AG04449 (cell line): ENCODE data around the gene GJB2.

ENCODE experiments used
- CTCF ChIA-PET: fragments of 350-600 bp; formaldehyde crosslinking; extraction: SDS; loops from one replicate; lab custom pipeline; 2021; ENCODE audit warnings: antibody characterized with exemption; lab: Yijun Ruan, JAX
- POLR2A ChIA-PET: fragments of 400-600, 350-600 bp; formaldehyde crosslinking; extraction: SDS; loops from one replicate; lab custom pipeline; 2020; ENCODE audit warnings: antibody characterized with exemption, inconsistent platforms; lab: Yijun Ruan, JAX
- DNase-seq: peaks from one replicate; pipeline ENCODE4 v3.0.0-alpha.2; 2010; ENCODE audit warnings: low read depth, low spot score
- H3K4me3 ChIP-seq: 2 replicates; pipeline ENCODE4 v1.5.1; 2011; ENCODE audit warnings: low read depth, mild to moderate bottlenecking, control low read depth, low read length
- CTCF ChIP-seq: IDR thresholded peaks from one replicate; pipeline ENCODE4 v1.5.1; 2011; ENCODE audit warnings: mild to moderate bottlenecking, moderate library complexity, low read length, control low read depth, inconsistent platforms; ENCODE audit not compliant: insufficient read depth; ENCODE audit errors: missing control alignments

Gene GJB2

GRCh38 chr13:20190481-20191310 lies 2.0 kb downstream of the GJB2 start:
- peak; percentile 26 for DNase-seq
- no peak overlapping the region for H3K4me3 ChIP-seq
- TF ChIP-seq CTCF: no peak
- CTCF ChIA-PET: interaction anchor here (1.2 to 2.1 kb wide), 3 partner anchors 8 to 41 kb away, joined by 4 to 15 read pairs (median 4); no protein-coding TSS in a partner anchor
- POLR2A ChIA-PET: no interaction called here

GRCh38 chr13:20190076-20190475 lies 2.7 kb downstream of the GJB2 start:
- POLR2A ChIA-PET: no interaction called here
- DNase-seq: no peak
- CTCF ChIA-PET: interaction anchor here (1.6 to 2.1 kb wide), 2 partner anchors 8 to 10 kb away, joined by 4 to 15 read pairs; no protein-coding TSS in a partner anchor
- no peak overlapping the region for H3K4me3 ChIP-seq
- no peak for TF ChIP-seq CTCF

GRCh38 chr13:20188667-20189553 lies 3.8 kb downstream of the GJB2 start:
- POLR2A ChIA-PET: no interaction called here
- CTCF ChIA-PET: interaction anchor here (0.6 to 1.6 kb wide), 2 partner anchors 9 kb away, joined by 3 to 9 read pairs; no protein-coding TSS in a partner anchor
- no peak overlapping the region for H3K4me3 ChIP-seq
- no peak for DNase-seq
- TF ChIP-seq CTCF: no peak

GRCh38 chr13:20186771-20187170 lies 6.0 kb downstream of the GJB2 start:
- ChIA-PET POLR2A (no interaction called here), CTCF (interaction anchor here (1.2 to 3.0 kb wide), 2 partner anchors 9 to 738 kb away, joined by 4 to 31 read pairs; no protein-coding TSS in a partner anchor)
- DNase-seq: no peak
- H3K4me3 ChIP-seq: no peak overlapping the region
- no peak for TF ChIP-seq CTCF

- ChIA-PET CTCF (interaction anchor here (0.5 to 3.0 kb wide), 5 partner anchors 11 to 739 kb away, joined by 3 to 31 read pairs (median 3); no protein-coding TSS in a partner anchor), POLR2A (no interaction called here)
- no peak for TF ChIP-seq CTCF
- no peak for DNase-seq
- no peak overlapping the region for H3K4me3 ChIP-seq
Observed at GRCh38 chr13:20185366-20186056, 7.2 kb downstream of the GJB2 start.
